Measurements from ENCODE around the gene POC1B. TPM values are rescaled to one million over a fixed set of nuclear protein-coding genes. Genes with fewer than 3 reads are reported as not detected.

POC1B gene
- total RNA-seq, 2 experiments from 2014 or later, result 38.2 to 40.9 TPM

GRCh38 chr12:89389755-89390661 lies 135.8 kb downstream of the POC1B start:
- Mint-ChIP-seq H3K27me3 (no peaks in the 10 kb centered on the region), H3K4me3 (no peak overlapping the region), H3K9me3 (no peaks in the 10 kb centered on the region), H3K27ac (no peak overlapping the region), H3K36me3 (no peaks in the 10 kb centered on the region), H3K4me1 (ENCODE audit: low read depth) (peaks cover 20% of the 10 kb centered on the region)
- CTCF ChIA-PET, result no interaction called here
- DNase-seq, result peak; percentile 64
- intact Hi-C loops (cut with micrococcal nuclease), result loop anchor here (1.0 to 5.0 kb wide), 3 partner anchors 14 to 138 kb away; partner anchors contain the start of gene DUSP6
- POLR2A ChIA-PET, result interaction anchor here (1.0 to 1.1 kb wide), 2 partner anchors 23 to 38 kb away, joined by 3 read pairs; partner anchors contain the start of gene DUSP6

DNA sequence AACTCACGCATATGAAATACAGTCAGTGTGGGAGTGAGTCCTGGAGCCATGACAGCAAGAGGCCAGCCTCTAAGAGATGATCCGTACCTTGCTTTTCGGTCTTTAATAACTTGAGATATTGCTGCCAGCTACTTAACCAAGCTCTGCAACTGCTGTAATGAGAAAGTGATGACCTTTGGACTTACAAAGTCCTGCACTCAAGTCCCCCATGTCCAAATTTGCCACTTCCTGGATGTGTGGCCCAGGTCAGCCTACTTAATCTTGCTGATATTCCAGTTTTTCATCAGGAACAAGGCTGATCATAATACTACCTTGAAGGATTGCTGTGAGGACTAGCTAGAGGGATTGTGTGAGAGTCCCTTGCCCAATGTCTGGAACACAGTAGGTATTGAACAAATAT lies 139.7 kb downstream of the POC1B start:
- no peak for DNase-seq
- no peaks in the 10 kb centered on the region for H3K27me3 Mint-ChIP-seq
- no peak overlapping the region for H3K4me3 Mint-ChIP-seq
- POLR2A ChIA-PET, result no interaction called here
- no peak overlapping the region for H3K27ac Mint-ChIP-seq
- intact Hi-C loops (cut with micrococcal nuclease), result no loop called here
- CTCF ChIA-PET, result interaction anchor here (0.9 kb wide), 1 partner anchor 75 kb away, joined by 4 read pairs; no protein-coding TSS in a partner anchor
- H3K36me3 Mint-ChIP-seq, result no peaks in the 10 kb centered on the region
- H3K4me1 Mint-ChIP-seq (ENCODE audit: low read depth), result peaks cover 16% of the 10 kb centered on the region
- no peaks in the 10 kb centered on the region for H3K9me3 Mint-ChIP-seq

- intact Hi-C loops (cut with micrococcal nuclease), result no loop called here
- ChIA-PET CTCF (interaction anchor here (1.1 kb wide), 1 partner anchor 368 kb away, joined by 4 read pairs; no protein-coding TSS in a partner anchor), POLR2A (no interaction called here)
- DNase-seq, result no peak
- Mint-ChIP-seq H3K9me3 (no peaks in the 10 kb centered on the region), H3K4me3 (no peak overlapping the region), H3K27ac (no peak overlapping the region), H3K4me1 (ENCODE audit: low read depth) (peaks cover 2% of the 10 kb centered on the region), H3K36me3 (no peaks in the 10 kb centered on the region), H3K27me3 (no peaks in the 10 kb centered on the region)
These were observed 141.0 kb downstream of the POC1B start for GRCh38 chr12:89384807-89385206.

GRCh38 chr12:89384050-89384758 lies 141.6 kb downstream of the POC1B start:
- no peaks in the 10 kb centered on the region for H3K36me3 Mint-ChIP-seq
- intact Hi-C loops (cut with micrococcal nuclease), result no loop called here
- ChIA-PET CTCF (interaction anchor here (1.1 kb wide), 1 partner anchor 367 kb away, joined by 4 read pairs; no protein-coding TSS in a partner anchor), POLR2A (no interaction called here)
- H3K9me3 Mint-ChIP-seq, result no peaks in the 10 kb centered on the region
- H3K4me1 Mint-ChIP-seq (ENCODE audit: low read depth), result no peaks in the 10 kb centered on the region
- DNase-seq, result no peak
- no peak overlapping the region for H3K4me3 Mint-ChIP-seq
- H3K27me3 Mint-ChIP-seq, result no peaks in the 10 kb centered on the region
- H3K27ac Mint-ChIP-seq, result no peak overlapping the region

GRCh38 chr12:89383235-89384049 lies 142.4 kb downstream of the POC1B start:
- Mint-ChIP-seq H3K4me1 (ENCODE audit: low read depth) (no peaks in the 10 kb centered on the region), H3K9me3 (no peaks in the 10 kb centered on the region), H3K4me3 (no peak overlapping the region), H3K27me3 (no peaks in the 10 kb centered on the region), H3K27ac (no peak overlapping the region), H3K36me3 (no peaks in the 10 kb centered on the region)
- ChIA-PET CTCF (interaction anchor here (0.8 kb wide), 1 partner anchor 11 kb away, joined by 3 read pairs; no protein-coding TSS in a partner anchor), POLR2A (no interaction called here)
- DNase-seq, result no peak
- intact Hi-C loops (cut with micrococcal nuclease), result no loop called here

GRCh38 chr12:89382328-89382727 lies 143.5 kb downstream of the POC1B start:
- ChIA-PET POLR2A (interaction anchor here (1.3 kb wide), 1 partner anchor 20 kb away, joined by 4 read pairs; no protein-coding TSS in a partner anchor), CTCF (interaction anchor here (0.6 to 0.8 kb wide), 2 partner anchors 12 to 29 kb away, joined by 3 read pairs; no protein-coding TSS in a partner anchor)
- intact Hi-C loops (cut with micrococcal nuclease), result no loop called here
- no peak for DNase-seq
- Mint-ChIP-seq H3K27ac (no peak overlapping the region), H3K4me1 (ENCODE audit: low read depth) (no peaks in the 10 kb centered on the region), H3K9me3 (no peaks in the 10 kb centered on the region), H3K27me3 (no peaks in the 10 kb centered on the region), H3K36me3 (no peaks in the 10 kb centered on the region), H3K4me3 (no peak overlapping the region)

DNA sequence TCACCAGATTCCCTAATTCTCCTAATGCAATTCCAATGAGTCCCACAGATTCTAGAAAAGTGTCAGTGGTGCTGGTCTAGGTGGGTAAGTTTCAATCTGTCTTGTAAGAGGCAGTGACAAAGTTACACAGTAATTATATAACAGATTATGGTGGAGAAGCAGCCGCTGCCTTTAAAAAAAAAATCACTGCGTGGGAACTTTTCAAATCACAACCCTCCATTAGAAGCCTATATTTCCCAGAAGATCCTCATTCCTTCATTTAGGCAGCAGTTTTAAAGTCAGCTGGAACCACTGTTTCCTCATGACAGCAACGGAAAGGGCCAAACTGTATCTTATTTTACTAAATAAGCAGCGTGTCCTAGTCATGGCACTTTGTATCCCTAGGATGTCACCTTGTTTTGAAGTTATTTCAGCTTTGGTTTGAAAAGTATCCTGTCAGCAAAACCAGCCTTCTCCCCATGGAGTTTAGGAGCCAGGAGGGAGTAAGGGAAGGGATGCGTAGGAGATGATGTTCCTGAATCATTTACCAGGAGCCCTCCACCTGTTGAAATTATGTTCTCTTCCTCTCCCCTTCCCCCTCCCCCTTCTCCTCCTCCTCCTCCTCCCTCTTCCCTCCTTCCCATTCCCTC lies 145.9 kb downstream of the POC1B start:
- H3K9me3 Mint-ChIP-seq, result no peaks in the 10 kb centered on the region
- POLR2A ChIA-PET, result no interaction called here

GRCh38 chr12:89379148-89379838 lies 146.6 kb downstream of the POC1B start:
- peaks cover 17% of the 10 kb centered on the region for H3K4me1 Mint-ChIP-seq (ENCODE audit: low read depth)
- H3K27me3 Mint-ChIP-seq, result no peaks in the 10 kb centered on the region
- CTCF ChIA-PET, result no interaction called here
- no peak overlapping the region for H3K27ac Mint-ChIP-seq
- intact Hi-C loops (cut with micrococcal nuclease), result no loop called here
- no peaks in the 10 kb centered on the region for H3K9me3 Mint-ChIP-seq
- H3K36me3 Mint-ChIP-seq, result no peaks in the 10 kb centered on the region
- H3K4me3 Mint-ChIP-seq, result no peak overlapping the region
- POLR2A ChIA-PET, result no interaction called here
- no peak for DNase-seq

More for the DNA sequence above, 145.9 kb downstream of the POC1B start:
- intact Hi-C loops (cut with micrococcal nuclease), result no loop called here
- Mint-ChIP-seq H3K27me3 (no peaks in the 10 kb centered on the region), H3K36me3 (no peaks in the 10 kb centered on the region), H3K4me3 (no peak overlapping the region), H3K4me1 (ENCODE audit: low read depth) (peaks cover 17% of the 10 kb centered on the region), H3K27ac (no peak overlapping the region)
- CTCF ChIA-PET, result no interaction called here
- DNase-seq, result no peak

DNA sequence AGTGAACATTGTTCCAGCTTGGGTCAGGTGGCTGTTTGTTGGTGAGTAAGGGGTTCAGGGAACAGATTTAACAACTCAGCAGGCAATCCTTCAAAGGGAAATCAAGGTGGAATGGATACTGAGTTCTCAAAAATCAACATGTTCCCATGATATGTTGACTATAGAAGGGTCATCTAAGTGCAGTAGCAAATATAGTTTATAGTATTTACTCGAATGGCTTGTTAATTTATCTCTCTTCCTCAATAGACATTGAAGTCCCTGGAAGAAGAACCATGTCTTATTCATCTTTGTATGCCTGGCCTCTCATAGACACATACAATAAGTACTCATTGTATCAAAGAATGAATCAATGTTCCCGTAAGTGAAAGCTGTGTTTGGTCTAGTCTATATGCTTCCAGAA lies 149.0 kb downstream of the POC1B start:
- Mint-ChIP-seq H3K9me3 (no peaks in the 10 kb centered on the region), H3K4me1 (ENCODE audit: low read depth) (peaks cover 20% of the 10 kb centered on the region), H3K27ac (no peak overlapping the region), H3K27me3 (no peaks in the 10 kb centered on the region), H3K36me3 (no peaks in the 10 kb centered on the region), H3K4me3 (no peak overlapping the region)
- intact Hi-C loops (cut with micrococcal nuclease), result loop anchor here (1.0 to 2.0 kb wide), 3 partner anchors 13 to 304 kb away; no protein-coding TSS in a partner anchor
- ChIA-PET POLR2A (no interaction called here), CTCF (no interaction called here)
- DNase-seq, result no peak

- no peak for DNase-seq
- Mint-ChIP-seq H3K4me3 (no peak overlapping the region), H3K9me3 (no peaks in the 10 kb centered on the region), H3K4me1 (ENCODE audit: low read depth) (peaks cover 20% of the 10 kb centered on the region), H3K36me3 (no peaks in the 10 kb centered on the region), H3K27ac (peak overlapping the region; percentile 62), H3K27me3 (no peaks in the 10 kb centered on the region)
- ChIA-PET CTCF (interaction anchor here (1.1 kb wide), 1 partner anchor 86 kb away, joined by 3 read pairs; no protein-coding TSS in a partner anchor), POLR2A (no interaction called here)
- intact Hi-C loops (cut with micrococcal nuclease), result loop anchor here (1.0 to 2.0 kb wide), 3 partner anchors 13 to 303 kb away; no protein-coding TSS in a partner anchor
These were observed 149.7 kb downstream of the POC1B start for GRCh38 chr12:89376202-89376529.

Measured in activated CD4-positive, alpha-beta memory T cell treated with anti-CD3 and anti-CD28 coated beads for 36 hours (primary cell).